GM21825 (cell line): ENCODE results near the gene CHST8.
"Not testable (repeated sequence)": the region's sequence is repeated elsewhere in the genome, so short reads cannot be mapped to it uniquely, and the experiment has no call there.

Experiments
- ATAC-seq: cut with Tn5 transposase; IDR thresholded peaks from one replicate; pipeline ENCODE4 v1.9.1; 2021; ENCODE audit warnings: mild to moderate bottlenecking, moderate library complexity; ENCODE audit not compliant: unreplicated experiment

Gene CHST8

GRCh38 chr19:33641956-33642498 lies 20.3 kb downstream of the CHST8 start:
- no peak for ATAC-seq

- no peak for ATAC-seq
Observed at GRCh38 chr19:33644284-33644836, 22.6 kb downstream of the CHST8 start.

- no peak for ATAC-seq
Observed at GRCh38 chr19:33646306-33646705, 24.6 kb downstream of the CHST8 start.

- no peak for ATAC-seq
Observed at GRCh38 chr19:33647146-33647545, 25.4 kb downstream of the CHST8 start.

GRCh38 chr19:33649627-33650305 lies 28.0 kb downstream of the CHST8 start:
- ATAC-seq = no peak

- ATAC-seq = no peak
Observed at GRCh38 chr19:33653684-33654083, 31.9 kb downstream of the CHST8 start.

GRCh38 chr19:33654840-33655508 lies 33.2 kb downstream of the CHST8 start:
- no peak for ATAC-seq

- ATAC-seq = no peak
Observed at GRCh38 chr19:33659835-33660234, 38.1 kb downstream of the CHST8 start.

- no peak for ATAC-seq
Observed at GRCh38 chr19:33660410-33661124, 38.8 kb downstream of the CHST8 start.

- no peak for ATAC-seq
Observed at GRCh38 chr19:33661336-33661735, 39.6 kb downstream of the CHST8 start.

- no peak for ATAC-seq
Observed at GRCh38 chr19:33662391-33663092, 40.8 kb downstream of the CHST8 start.

- ATAC-seq = not testable (repeated sequence)
Observed at GRCh38 chr19:33663316-33663715, 41.6 kb downstream of the CHST8 start.

- no peak for ATAC-seq
Observed at GRCh38 chr19:33664744-33665143, 43.0 kb downstream of the CHST8 start.

- no peak for ATAC-seq
Observed at GRCh38 chr19:33665776-33666595, 44.2 kb downstream of the CHST8 start.

GRCh38 chr19:33667141-33667650 lies 45.4 kb downstream of the CHST8 start:
- ATAC-seq = no peak

GRCh38 chr19:33667881-33668280 lies 46.1 kb downstream of the CHST8 start:
- no peak for ATAC-seq

- no peak for ATAC-seq
Observed at GRCh38 chr19:33668968-33669367, 47.2 kb downstream of the CHST8 start.

GRCh38 chr19:33669376-33669775 lies 47.6 kb downstream of the CHST8 start:
- no peak for ATAC-seq

GRCh38 chr19:33670398-33670797 lies 48.6 kb downstream of the CHST8 start:
- no peak for ATAC-seq

- ATAC-seq = no peak
Observed at GRCh38 chr19:33671211-33671610, 49.5 kb downstream of the CHST8 start.
